ENCODE results near the gene MGAM2.

Gene MGAM2

GRCh38 chr7:142123184-142123583 is 11.7 kb downstream of the MGAM2 start:
- no peak for DNase-seq

GRCh38 chr7:142125256-142125955 is 13.9 kb downstream of the MGAM2 start:
- DNase-seq = no peak

DNA sequence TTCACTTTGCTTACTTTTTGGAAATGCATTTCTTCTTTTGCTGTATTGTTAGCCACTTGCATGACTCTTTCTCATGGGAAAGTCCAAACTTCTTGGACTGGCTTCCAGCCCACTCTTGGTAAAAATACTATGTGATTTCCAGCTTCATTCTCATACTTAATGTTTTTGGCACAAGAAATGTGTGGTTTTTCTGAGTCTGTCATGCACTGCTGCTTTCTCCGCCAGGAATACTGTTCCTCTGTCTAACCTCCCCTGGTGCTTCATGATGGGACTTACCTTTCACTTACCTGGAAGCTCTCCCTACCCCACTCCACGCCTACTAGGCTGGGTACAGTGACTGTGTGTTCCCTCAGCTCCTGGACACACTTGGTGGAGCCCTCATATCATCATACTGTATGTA is 18.7 kb downstream of the MGAM2 start:
- peak; percentile 2 for DNase-seq

GRCh38 chr7:142131439-142132185 is 20.1 kb downstream of the MGAM2 start:
- DNase-seq = no peak

- DNase-seq = no peak
These were observed 22.2 kb downstream of the MGAM2 start for GRCh38 chr7:142133731-142134148.

GRCh38 chr7:142134909-142135308 is 23.4 kb downstream of the MGAM2 start:
- DNase-seq = no peak

- no peak for DNase-seq
These were observed 27.5 kb downstream of the MGAM2 start for GRCh38 chr7:142138996-142139395.

- DNase-seq = no peak
These were observed 28.3 kb downstream of the MGAM2 start for GRCh38 chr7:142139597-142140400.

DNA sequence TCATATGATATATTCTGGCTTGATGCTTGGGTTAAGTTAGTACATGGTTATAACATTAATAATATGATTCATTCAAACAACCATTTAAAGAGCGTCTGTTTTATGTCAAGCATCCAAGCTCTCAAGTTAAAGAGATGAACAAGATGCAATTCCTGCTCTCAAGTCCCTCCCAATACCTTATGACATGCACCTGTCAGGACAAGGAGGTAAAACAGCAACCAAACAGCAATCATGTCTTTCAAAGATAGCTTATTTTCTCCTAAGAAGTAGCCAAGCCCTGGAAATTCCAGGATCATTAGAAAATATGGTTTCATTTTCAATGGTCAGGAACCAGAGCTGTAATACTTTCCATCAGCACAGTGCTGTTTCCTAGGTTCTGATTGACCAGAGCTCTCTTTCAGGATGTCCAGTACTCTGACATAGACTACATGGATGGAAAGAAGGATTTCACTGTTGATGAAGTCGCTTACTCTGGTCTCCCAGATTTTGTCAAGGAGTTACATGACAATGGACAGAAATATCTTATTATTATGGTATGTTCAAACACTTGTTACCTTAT is 29.0 kb downstream of the MGAM2 start:
- DNase-seq = no peak

DNA sequence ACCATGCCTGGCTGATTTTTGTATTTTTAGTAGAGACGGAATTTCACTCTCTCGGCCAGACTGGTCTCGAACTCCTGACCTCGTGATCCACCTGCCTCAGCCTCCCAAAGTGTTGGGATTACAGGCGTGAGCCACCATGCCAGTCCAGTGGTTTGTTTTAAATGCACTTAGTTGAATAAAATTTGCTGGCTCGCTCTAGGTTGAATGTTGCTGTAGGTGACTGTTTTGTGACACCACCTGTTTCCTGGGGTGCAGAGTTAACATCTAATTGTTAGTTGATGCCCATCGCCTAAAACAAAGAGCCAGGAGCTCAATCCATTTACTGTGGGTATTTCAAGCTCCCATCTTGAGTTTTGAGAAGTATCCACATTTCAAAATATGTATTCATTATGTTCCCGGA is 31.2 kb downstream of the MGAM2 start:
- DNase-seq = no peak

- DNase-seq = no peak
These were observed 34.6 kb downstream of the MGAM2 start for GRCh38 chr7:142146124-142146523.

DNA sequence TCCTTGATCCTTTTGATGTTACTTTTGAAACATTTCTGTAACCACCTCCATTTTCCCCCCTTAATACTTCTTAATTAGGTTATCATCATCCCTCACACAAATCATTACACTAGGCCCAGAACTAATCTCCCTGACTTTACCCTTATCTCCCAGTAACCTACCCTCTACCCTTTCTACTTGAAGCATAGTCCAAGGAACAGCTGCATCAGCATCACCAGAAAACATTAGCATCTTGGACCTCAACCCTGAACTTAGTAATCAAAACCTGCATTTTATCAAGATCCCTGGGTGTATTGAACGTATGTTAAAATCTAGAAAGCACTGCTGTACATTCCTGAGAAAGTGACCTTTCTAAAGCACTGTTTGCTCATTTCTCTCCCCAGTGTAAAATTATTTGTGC is 38.8 kb downstream of the MGAM2 start:
- DNase-seq = no peak

DNA sequence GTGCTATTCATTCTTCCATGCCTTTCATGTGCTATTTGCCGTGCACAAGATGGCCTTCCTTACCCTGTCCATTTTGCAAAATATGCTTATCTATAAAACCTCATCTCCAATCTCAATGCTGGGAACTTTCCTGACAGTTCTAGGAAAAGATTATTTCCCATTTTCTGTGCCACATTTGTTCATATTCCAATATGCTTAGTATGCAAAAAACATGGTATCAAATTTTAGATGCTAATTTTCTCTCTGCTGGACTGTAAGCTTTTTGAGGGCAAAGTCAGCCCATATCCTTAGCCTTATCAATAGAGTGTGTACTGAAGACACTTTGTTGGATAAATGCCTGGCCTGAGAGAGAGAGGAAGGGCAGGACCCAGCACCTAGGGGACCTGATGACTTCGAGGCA is 39.4 kb downstream of the MGAM2 start:
- no peak for DNase-seq

DNA sequence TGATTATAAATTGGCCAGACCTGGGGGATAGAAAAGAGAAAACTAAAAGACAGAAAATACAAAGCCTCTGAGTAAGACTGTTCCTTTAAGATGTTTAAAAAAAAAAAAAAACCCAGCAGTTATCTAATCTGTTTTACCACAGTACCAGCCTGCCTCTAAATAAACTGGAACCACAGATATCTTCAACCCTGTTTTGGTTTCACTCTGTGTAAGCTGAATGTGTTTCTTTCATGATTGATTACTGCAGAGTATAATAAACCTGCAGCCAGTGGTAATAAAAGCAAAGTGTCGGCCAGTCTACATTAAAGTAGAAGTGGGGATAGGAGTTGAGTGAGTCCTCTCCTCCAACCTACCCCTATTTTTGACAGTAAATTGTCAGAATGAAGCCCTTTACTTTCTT is 40.6 kb downstream of the MGAM2 start:
- no peak for DNase-seq

DNA sequence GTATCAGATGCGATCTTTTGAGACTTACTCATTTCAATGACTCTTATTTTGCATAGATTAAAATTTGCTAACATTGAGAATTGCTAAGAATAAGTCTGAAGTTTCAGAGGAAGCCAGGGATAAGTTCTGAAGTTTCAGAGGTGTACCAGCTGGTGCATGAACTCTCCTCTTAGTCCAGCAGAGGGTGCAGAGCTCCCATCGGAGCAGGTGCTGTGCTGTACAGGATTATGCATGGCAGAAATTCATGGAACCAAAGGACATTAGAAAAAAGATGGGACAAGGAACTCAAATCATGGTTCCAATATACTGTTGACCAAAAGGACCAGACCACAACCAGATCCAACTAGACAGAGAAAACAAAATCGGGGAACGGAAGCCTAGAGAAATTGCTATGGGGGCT is 41.9 kb downstream of the MGAM2 start:
- DNase-seq = no peak

DNA sequence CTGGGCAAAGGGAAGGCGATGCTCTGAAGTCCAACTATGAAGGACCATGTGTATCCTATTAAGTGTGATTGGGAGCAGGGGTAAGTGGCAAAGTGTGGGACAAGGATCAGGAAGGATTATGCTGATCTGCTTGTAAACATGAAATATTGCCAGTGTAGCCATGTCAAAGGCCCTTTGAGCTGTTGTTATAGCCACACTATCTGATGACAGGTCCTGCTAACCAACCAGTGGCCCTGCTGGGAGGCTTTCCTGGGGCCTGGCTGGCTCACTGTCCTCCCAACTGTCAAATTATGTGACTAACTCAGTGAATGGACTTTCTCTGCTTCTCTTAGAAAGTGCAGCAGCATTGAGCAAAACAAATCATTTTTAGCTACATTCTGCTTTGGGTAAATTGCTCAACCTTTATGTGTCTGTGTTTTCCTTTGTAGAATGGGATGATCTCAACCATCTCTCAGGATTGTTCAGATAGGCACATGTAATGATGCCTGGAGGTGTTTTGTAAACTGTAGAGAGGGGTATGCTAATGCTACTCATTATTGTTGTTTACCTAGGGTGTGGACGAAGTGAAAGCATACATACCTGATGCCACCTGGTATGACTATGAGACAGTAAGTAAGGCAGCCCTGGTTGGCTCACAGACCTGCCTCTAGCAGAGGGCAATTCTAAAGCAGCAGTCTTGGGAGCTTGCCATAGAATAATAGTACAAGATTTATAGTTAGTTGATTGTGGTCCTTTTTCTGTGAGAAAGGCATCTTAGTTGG is 47.4 kb downstream of the MGAM2 start:
- DNase-seq = no peak

DNA sequence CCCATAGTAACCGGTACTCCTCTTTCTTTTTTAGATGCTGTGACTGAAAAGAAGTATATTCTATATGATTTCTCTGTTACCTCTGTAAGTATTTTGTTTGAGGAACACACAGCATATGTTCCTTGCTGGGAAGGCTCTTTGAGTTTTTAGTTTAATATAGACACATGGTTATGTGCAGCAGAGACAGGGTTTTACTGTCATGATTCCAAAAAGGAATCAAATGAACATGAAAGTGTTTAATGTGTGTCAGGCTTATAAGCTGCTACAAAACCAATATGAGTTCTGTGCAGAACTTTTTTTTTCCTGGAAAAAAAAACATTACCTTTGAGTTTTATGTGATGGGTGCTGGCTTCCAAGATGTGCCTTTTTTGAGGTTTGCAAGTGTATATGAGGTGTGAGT is 50.4 kb downstream of the MGAM2 start:
- no peak for DNase-seq

DNA sequence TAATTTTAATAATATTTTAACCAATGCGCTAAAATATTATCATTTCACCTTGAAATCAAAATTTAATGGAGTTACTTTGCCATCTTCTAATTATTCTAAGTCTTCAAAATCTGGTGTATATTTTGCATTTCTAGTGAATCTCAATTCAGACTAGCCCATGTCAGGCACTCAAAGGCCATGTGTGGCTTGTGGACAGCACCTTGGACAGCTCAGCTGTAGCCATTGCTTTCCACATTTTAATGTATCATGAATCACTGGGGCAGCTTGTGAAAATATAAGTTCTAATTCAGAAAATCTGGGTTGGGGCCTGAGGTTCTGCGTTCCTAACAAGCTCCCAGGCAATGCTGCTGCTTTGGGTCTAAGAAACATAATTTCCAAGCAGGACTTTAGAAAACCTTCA is 57.2 kb downstream of the MGAM2 start:
- DNase-seq = no peak

DNA sequence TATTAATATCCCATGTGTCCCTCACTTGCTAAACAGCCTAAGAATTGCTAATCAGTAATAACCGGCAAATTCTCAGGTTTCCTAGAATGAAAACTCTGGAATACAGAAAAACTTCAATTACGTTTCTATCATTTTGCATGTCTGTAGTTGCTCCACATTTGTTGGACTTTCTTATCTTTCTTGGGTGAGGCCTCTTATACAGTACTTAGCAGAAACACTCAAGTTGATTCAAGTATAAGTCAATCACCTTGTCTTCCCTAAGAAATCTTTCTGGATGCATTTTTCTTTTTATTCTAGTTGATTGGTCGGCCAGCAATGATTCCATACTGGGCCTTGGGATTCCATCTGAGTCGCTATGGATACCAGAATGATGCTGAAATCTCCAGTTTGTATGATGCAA is 61.4 kb downstream of the MGAM2 start:
- no peak for DNase-seq

GRCh38 chr7:142174441-142174840 is 62.9 kb downstream of the MGAM2 start:
- no peak for DNase-seq

DNA sequence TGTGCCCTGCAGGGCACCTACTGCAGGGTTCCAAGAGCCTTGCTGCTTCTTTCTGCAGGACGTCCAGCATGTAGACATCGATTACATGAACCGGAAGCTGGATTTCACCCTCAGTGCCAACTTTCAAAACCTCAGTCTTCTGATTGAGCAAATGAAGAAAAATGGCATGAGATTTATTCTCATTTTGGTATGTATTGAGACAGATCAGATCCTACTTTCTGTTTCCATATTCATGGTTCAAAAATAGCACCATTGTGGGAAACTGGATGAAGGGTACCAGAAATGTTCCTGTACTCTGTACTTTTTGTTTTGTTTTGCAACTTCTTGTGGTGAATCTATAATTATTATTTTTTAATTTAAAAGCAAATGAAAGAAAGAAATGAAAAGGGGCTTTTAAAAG is 64.1 kb downstream of the MGAM2 start:
- no peak for DNase-seq

DNA sequence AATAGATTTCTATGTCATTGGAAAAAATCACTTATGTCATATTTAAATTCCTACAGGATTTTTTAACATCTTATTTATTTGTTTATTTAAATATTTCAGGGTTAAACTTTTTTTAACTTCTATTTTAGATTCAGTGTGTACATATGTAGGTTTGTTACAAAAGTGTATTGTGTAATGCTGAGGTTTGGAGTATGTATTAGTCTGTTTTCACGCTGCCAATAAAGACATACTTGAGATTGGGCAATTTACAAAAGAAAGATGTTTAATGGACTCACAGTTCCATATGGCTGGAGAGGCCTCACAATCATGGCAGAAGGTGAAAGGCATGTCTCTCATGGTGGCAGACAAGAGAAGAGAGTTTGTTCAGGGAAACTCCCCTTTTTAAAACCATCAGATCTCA is 65.4 kb downstream of the MGAM2 start:
- no peak for DNase-seq

- peak; percentile 2 for DNase-seq
These were observed 66.4 kb downstream of the MGAM2 start for GRCh38 chr7:142177869-142178268.
